ENCODE data around the gene MAGEA9B.

DNA sequence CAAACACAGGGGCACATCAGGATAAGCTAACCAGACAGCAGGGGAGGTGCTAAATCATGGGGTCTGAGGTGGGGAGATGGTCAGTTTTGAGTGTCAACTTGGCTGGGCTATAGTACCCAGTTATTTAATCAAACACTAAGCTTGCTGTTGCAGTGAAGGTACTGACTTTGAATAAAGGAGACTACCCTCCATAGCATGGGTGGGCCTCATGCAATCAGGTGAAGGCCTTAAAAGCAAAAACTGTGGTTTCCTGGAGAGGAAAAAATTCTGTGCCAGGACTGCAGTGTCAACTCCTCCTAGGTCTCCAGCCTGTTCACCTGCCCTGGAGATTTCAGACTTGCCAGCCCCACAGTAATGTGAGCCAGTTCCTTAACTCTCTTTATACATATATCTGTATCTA, 20.4 kb upstream of the MAGEA9B start:
- TF ChIP-seq CTCF (IDR thresholded peaks at IDR 0.05): no peak
- TF ChIP-seq POLR2A (IDR thresholded peaks at IDR 0.05): no peak
